Measurements from ENCODE around the gene HASPIN. TPM values are rescaled to one million over a fixed set of nuclear protein-coding genes. Genes with fewer than 3 reads are reported as not detected.

HASPIN gene
- total RNA-seq, 1 donor from 2014 or later: 13.1 TPM

GRCh38 chr17:3739422-3740124 is 15.9 kb downstream of the HASPIN start:
- no peak for TF ChIP-seq CTCF (conservative IDR thresholded peaks at IDR 0.05)
- peaks cover 6% of the 10 kb centered on the region for H3K27me3 Mint-ChIP-seq
- H3K4me1 Mint-ChIP-seq (ENCODE audit: unreplicated experiment): peaks cover 15% of the 10 kb centered on the region
- H3K9me3 Mint-ChIP-seq: no peaks in the 10 kb centered on the region
- no peaks in the 10 kb centered on the region for H3K36me3 Mint-ChIP-seq
- peak overlapping the region; percentile 73 for H3K27ac Mint-ChIP-seq
- no peak for DNase-seq (ENCODE audit: extremely low spot score, unreplicated experiment)
- no peak overlapping the region for H3K4me3 Mint-ChIP-seq

- Mint-ChIP-seq H3K27me3 (peaks cover 6% of the 10 kb centered on the region), H3K36me3 (no peaks in the 10 kb centered on the region), H3K4me1 (ENCODE audit: unreplicated experiment) (peaks cover 15% of the 10 kb centered on the region), H3K4me3 (no peak overlapping the region), H3K27ac (no peak overlapping the region), H3K9me3 (no peaks in the 10 kb centered on the region)
- no peak for TF ChIP-seq CTCF (conservative IDR thresholded peaks at IDR 0.05)
- no peak for DNase-seq (ENCODE audit: extremely low spot score, unreplicated experiment)
Measured at GRCh38 chr17:3740611-3741073, 16.9 kb downstream of the HASPIN start.

DNA sequence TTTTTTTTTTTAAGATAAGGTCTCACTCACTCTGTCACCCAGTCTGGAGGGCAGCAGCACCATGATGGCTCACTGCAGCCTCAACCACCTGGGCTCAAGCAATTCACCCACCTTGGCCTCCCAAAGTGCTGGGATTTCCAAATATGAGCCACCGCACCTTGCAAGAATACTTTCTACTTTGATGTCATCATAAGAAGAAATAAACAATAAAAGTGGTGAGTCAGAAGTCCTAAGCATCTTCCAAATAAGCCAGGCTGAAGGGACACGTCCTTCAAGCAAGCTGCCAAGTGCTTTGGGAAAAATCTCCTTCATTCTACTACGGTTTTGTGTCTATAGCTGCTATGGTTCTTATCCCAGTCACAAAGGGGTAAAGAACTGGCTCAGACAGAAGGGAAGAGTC is 20.3 kb downstream of the HASPIN start:
- no peak for DNase-seq (ENCODE audit: extremely low spot score, unreplicated experiment)
- Mint-ChIP-seq H3K27me3 (no peaks in the 10 kb centered on the region), H3K9me3 (no peaks in the 10 kb centered on the region), H3K36me3 (no peaks in the 10 kb centered on the region), H3K4me3 (no peak overlapping the region), H3K4me1 (ENCODE audit: unreplicated experiment) (peaks cover 2% of the 10 kb centered on the region), H3K27ac (no peak overlapping the region)
- no peak for TF ChIP-seq CTCF (conservative IDR thresholded peaks at IDR 0.05)

DNA sequence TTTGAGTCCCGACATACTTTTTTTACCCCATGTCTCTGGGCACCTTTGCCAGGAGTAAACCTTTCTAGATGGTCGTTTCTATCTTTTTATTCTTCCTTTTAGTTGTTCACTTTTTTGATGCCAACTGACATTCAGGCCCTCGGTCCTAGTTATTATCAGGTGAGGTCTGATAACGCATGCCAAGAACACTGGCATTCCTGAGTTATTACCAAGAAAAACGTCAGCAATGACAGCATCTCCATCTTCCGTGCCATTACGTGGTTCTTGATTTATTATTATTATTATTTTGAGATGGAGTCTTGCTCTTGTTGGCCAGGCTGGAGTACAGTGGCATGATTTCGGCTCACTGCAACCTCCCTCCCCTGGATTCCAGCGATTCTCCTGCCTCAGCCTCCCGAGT is 21.4 kb downstream of the HASPIN start:
- TF ChIP-seq CTCF (conservative IDR thresholded peaks at IDR 0.05): no peak
- Mint-ChIP-seq H3K36me3 (no peaks in the 10 kb centered on the region), H3K4me1 (ENCODE audit: unreplicated experiment) (no peaks in the 10 kb centered on the region), H3K4me3 (no peak overlapping the region), H3K27ac (no peak overlapping the region), H3K27me3 (no peaks in the 10 kb centered on the region), H3K9me3 (no peaks in the 10 kb centered on the region)
- no peak for DNase-seq (ENCODE audit: extremely low spot score, unreplicated experiment)

- H3K27me3 Mint-ChIP-seq: no peaks in the 10 kb centered on the region
- H3K4me1 Mint-ChIP-seq (ENCODE audit: unreplicated experiment): no peaks in the 10 kb centered on the region
- no peak overlapping the region for H3K27ac Mint-ChIP-seq
- no peak overlapping the region for H3K4me3 Mint-ChIP-seq
- TF ChIP-seq CTCF (conservative IDR thresholded peaks at IDR 0.05): no peak
- no peaks in the 10 kb centered on the region for H3K9me3 Mint-ChIP-seq
- no peak for DNase-seq (ENCODE audit: extremely low spot score, unreplicated experiment)
- no peaks in the 10 kb centered on the region for H3K36me3 Mint-ChIP-seq
Measured at GRCh38 chr17:3747805-3748204, 24.1 kb downstream of the HASPIN start.

Data from type B pancreatic cell (in vitro differentiated cells).